SIG-M5 treated with dmso at 0.1 percent for 504 hours (cell line): ENCODE results near the gene CCDC51.

ENCODE experiments used
- DNase-seq: peaks from one replicate; lab custom pipeline; 2025; ENCODE audit not compliant: unreplicated experiment; lab: John Stamatoyannopoulos, UW

Gene CCDC51

DNA sequence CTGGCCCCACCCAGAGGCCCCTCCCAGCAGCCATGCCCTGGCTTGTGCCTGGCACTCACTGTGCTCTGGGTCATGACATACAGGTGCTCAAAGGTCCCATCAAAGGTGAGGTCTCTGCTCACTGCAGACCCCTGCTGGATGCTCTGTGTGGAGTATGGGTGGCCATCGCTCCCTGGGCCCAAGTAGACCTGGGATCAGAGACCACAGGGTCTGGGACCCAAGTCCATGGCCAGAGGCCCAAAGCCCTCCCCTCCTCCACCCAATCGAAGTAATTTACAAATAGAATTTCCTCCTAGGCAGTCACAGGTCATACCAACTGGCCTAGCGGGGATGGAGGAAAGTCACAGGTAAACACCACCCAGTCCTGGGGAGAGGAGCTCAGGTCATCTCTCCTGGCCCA is 17.6 kb downstream of the CCDC51 start:
- DNase-seq: no peak

DNA sequence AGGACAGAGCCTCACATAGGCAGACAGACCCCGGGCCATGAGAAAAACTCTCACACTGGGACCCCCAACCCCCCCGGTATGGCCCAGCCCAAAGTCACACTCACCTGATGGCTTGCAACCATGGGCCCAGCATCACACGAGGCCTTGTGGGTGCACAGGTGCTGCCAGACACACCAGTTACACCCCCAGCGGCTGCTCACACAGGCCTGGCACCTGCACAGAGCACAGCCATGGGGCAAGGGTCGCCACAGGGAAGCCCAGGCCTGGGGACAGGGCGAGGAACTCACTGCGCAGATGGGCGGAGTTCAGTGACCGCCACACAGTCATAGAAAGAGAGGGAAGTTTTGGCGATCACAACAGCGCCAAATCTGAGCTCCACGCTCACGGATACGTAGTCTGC is 19.4 kb downstream of the CCDC51 start:
- no peak for DNase-seq

DNA sequence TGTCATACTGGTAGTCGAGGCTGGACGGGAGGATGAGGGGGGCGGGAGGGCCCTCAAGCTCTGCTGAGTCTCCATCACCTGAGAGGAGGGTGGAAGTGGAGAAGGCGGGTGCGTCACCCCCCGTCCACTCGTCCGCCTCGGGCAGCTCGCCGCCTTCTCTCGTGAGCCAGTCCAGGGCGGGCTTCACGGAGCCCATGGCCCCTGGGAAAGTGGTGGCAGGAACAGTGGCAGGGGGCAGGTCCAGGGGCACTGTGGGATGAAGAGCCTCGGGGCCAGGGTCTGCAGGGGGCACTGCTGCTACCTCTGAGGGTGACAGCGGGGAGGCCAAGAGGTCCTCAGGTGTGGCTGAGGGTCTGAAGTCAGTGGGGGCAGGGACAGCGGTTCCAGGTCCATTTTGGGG is 20.3 kb downstream of the CCDC51 start:
- no peak for DNase-seq

GRCh38 chr3:48419149-48419548 is 20.8 kb downstream of the CCDC51 start:
- DNase-seq: no peak

GRCh38 chr3:48418651-48419050 is 21.3 kb downstream of the CCDC51 start:
- no peak for DNase-seq

- no peak for DNase-seq
Observed at GRCh38 chr3:48418140-48418539, 21.8 kb downstream of the CCDC51 start.

DNA sequence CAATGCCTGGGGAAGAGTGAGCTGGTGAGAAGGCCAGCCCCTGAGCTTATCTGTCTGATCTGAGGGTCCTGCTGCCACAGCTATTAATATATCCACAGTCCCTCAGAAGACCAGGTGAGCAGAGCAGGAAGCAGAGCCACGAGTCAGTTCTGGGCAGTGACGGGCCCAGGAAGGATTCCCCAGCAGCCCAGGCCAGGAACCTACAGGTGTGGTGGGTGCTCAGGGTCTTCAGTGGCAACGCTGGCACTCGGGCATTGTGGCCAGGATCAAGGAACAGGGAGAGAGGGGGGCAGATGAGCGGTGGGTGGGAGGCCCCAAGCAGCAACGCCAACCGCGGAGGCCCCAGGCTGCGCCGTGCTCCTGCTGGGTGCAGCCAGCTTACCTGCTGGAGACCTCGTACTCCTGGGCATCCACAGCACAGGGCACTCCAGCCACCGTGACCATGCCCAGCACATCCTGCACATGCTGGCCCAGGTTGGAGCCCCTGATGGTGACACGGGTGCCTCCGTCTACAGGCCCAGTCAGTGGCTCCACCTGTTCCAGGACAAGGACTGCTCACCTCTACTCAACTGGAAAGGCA is 22.3 kb downstream of the CCDC51 start:
- DNase-seq: no peak

GRCh38 chr3:48416546-48416945 is 23.4 kb downstream of the CCDC51 start:
- DNase-seq: no peak

GRCh38 chr3:48416091-48416505 is 23.8 kb downstream of the CCDC51 start:
- no peak for DNase-seq

DNA sequence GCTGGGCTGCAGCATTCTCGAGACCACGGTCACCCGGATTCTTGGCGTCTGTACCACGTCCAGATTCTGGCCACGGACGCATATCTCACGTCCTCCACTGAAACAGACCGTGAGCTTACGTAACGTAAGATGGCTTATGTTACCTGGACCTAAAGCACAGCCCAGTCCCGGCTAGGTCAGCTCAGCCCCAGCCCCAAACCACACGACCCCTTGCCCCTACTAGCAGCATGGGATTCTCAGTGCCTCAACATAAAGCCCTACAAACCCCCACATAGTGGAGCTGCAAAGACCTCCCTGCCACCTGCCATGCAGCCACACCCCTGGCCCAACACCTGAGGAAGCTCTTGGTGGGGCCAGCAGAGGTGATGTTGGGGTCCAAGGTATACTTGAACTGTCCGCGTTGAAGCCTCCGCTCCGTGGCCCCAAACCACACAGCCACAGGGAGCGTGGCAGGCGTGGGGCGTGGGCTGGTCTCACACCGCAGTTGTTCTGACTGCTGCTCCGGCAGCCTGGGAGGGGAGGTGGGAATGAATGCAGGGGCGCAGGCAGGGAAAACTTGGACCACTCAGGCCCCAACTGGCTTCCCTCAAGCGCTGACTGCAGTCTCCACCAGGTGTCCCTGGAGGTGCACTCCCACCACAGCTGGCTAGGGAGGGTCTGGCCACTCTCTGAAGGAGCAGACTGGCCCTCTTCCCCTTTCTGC is 24.5 kb downstream of the CCDC51 start:
- no peak for DNase-seq

- no peak for DNase-seq
Observed at GRCh38 chr3:48414376-48415250, 25.3 kb downstream of the CCDC51 start.

DNA sequence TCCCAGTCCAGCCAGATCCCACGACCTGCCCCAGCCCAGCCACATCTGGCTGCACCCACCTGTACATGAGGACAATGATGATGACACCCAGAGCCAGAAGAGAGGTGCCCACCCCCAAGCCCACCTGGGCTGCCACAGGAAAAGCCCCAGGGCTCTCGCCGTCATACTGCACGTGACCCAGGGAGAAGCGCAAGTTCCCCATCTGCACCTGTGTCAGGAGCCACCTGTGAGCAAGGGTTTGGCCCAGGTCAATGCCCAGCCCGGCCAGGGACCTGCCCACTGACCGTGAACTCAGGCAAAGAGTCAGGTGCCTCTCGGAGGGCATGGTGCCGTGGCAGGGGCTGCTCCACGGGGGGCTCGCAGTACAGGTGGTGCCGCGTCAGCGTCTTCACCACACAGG is 26.3 kb downstream of the CCDC51 start:
- DNase-seq: no peak

DNA sequence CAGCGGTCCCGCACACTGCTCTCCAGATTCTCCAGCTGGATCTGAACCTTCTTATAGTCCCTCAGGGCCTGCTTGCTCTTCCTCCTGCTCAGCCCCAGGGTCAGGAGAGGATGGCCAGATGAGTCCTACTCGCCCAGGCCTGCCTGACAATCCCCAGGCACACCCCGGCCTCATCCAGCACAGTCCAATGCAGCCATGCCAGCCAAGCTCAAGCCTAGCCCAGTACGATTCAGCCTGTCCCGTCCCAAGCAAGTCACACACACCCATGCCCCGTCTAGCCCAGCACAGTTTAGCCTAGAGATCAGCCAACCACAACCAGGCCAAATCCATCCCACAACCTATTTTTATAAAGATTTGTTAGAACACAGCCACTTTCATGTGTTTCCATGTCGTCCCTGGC is 26.8 kb downstream of the CCDC51 start:
- DNase-seq: no peak

GRCh38 chr3:48412375-48413001 is 27.4 kb downstream of the CCDC51 start:
- no peak for DNase-seq

DNA sequence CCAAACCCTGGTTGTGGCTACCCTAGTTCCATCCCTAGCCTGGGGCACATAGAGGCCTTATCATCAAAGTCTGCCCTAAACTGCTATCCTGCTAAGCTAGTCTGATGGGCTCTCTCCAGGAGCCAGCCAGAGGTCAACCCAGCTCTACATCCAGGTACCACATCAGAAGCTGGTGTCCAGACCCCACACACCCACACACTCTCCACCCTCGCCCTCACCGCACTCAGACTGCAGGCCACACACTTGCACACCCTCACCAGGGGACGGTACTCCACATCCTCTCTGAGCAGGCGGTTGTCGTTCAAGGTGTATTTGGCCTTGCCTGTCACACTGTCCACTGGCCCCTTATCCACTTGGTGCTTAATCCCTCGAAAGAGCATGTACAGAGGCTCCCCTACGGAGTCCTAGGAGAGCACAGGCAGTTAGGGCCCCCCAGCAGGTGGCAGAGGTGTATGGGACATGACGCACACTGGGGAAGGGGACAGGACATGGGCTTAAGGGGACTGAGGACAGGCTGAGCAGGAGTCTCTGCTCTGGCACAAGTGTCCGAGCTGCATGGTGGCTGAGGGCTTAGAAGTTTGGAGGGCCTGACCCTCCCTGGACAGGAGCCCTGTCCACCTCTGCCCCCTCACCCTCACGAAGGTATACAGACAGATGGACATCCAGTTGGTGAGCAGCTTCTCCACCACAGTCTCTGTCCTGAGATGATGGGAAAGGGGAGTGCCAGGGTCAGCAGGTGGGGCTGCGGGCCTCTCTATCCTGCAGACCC is 28.1 kb downstream of the CCDC51 start:
- no peak for DNase-seq

- no peak for DNase-seq
Observed at GRCh38 chr3:48411041-48411588, 28.8 kb downstream of the CCDC51 start.

DNA sequence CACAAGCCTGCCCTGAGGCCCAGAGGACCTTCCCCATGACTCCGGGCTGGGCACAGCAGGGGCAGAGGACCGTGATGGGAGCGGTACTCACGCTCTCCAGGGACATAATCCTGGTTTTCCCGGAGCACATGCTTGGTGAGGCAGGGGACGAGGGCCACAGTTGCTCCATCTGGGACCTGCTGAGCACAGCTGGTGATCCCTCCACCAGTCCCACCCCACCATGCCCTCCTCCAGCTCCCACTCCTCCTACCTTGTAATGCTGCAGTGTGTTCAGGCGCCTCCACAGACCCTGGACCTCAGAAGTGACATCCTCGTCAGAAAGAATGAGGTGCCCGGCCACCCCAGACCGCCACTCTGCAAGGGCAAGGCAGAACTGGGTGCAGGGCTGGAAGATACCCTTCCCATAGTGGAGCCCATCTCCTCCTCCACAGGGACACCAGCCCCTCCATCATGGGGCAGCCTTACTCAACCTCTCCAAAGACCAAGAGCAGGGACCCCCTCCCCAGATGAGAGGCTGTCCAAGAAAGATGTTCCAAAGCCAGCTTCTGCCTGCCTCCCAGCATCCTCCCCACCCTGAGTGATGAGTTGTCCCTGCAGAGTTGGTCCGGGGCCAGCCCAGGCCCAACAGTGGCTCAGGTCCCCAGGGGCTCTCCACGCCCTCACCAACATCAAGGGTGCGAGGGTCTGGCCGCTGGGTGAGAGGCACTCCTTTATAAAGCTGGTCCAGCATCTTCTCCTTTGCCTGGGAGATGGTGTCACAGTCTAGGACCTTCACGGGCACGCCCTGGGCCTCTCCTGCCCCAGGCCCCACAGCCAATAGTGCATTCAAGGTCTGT is 29.5 kb downstream of the CCDC51 start:
- DNase-seq: no peak

DNA sequence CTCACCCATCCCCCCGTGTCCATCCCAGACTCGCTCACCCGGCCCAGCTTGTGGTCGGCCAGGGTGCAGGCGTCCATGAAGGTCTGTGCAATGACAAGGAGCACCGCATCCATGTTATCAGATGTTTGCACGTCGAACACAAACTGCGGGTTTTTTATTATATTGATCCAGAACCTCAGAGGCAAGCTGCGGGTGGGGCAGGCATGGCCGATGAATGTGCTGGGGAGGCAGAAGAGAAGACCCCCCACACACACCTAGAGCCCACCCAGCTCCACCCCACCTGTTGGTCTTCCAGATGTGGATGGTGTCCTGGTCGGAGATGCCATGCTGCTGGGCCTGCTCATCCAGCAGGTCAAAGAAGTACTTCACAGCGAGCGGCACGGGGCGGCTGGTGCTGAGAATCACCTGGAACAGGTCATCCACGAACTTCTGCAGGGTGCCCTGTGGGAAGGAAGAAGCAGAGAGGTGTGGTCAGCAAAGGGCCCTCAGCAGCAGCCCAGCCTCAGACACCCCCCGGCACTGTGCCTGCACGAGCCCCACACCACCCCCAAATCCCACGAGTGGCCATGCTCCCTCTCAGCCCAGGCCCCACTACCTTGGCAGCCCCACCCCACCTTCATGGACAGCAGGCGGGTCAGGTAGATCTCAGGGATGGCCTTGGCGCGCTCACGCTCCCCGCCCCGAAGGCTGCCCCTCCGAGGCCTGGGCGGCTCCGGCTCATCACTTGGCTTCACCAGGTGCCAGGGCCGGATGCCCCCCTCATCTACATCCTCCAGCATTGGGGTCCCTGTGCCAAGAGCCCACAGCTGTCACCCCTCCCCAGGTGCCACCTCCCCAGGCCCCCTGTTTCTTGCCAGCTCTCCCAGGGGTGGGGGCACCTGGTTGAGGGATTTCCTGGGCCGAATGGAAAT is 30.4 kb downstream of the CCDC51 start:
- DNase-seq: no peak

DNA sequence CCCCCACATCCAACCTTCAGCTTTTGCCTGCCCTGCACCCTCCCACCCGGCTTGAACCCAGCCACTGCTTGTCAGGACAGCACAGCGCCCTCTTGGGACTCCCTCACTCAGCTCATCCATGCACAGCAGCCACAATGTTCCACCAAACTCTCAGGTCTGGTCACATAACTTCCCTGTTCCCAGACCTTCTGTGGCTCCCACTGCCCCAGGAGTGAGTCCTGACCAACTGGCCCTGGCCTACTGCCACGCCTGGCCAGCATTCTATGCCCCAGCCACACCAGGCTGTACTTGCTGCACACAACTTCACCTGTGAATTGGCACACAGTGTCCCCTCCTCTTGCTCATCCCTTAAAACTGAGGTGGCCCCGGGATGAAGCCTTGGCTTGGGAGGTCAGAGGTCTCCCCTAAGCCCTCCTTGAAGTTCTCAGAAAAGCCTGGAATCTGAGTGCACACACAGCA is 31.1 kb downstream of the CCDC51 start:
- DNase-seq: no peak
